BJ (cell line): ENCODE data around the gene MYH3. TPM values are rescaled to one million over a fixed set of nuclear protein-coding genes. Genes with fewer than 3 reads are reported as not detected.

ENCODE experiments used
- CTCF ChIA-PET: fragments of 350-600 bp; formaldehyde crosslinking; extraction: SDS; loops from one replicate; lab custom pipeline; 2021; ENCODE audit warnings: antibody characterized with exemption, inconsistent platforms; lab: Yijun Ruan, JAX
- POLR2A ChIA-PET: fragments of 300-600 bp; sonication (Branson Sonifier 250); formaldehyde crosslinking; extraction: SDS; loops from one replicate; lab custom pipeline; 2021; ENCODE audit warnings: antibody characterized with exemption; lab: Charles Lee
- DNase-seq: peaks from one replicate; pipeline ENCODE4 v3.0.0-alpha.2; 2011; ENCODE audit warnings: low read depth
- H3K27me3 ChIP-seq: 2 replicates; pipeline ENCODE4 v1.6.0; 2011; ENCODE audit warnings: low read length; ENCODE audit not compliant: control insufficient read depth, insufficient read depth
- H3K36me3 ChIP-seq: 2 replicates; pipeline ENCODE4 v1.5.1; 2011; ENCODE audit warnings: low read length; ENCODE audit not compliant: control insufficient read depth, insufficient read depth
- H3K4me3 ChIP-seq: 2 replicates; pipeline ENCODE4 v1.5.1; 2011; ENCODE audit warnings: low read depth, mild to moderate bottlenecking, control low read depth, low read length
- CTCF ChIP-seq: IDR thresholded peaks from 2 replicates; pipeline ENCODE4 v1.5.1; 2011; ENCODE audit warnings: low read depth, mild to moderate bottlenecking, control low read depth, inconsistent platforms, low read length, moderate library complexity; ENCODE audit not compliant: insufficient read depth
- polyA minus RNA-seq: library from RNA; depleted of rRNA, polyadenylated mRNA; stranded (reverse); fragments of >200 nt; gene quantifications from 2 replicates; pipeline ENCODE4 v1.2.3, GENCODE V29; 2011; rRNA and poly(A)+ RNA removed
- polyA plus RNA-seq: library from polyadenylated mRNA; depleted of rRNA; stranded (reverse); fragments of >200 nt; gene quantifications from 2 replicates; pipeline ENCODE4 v1.2.3, GENCODE V29; 2011; rRNA removed

The MYH3 gene
- polyA plus RNA-seq (1.3 and 1.8 TPM in 2 replicates), polyA minus RNA-seq (0.57 and 2.0 TPM in 2 replicates)

- CTCF ChIA-PET, result interaction anchor here (0.6 to 3.5 kb wide), 3 partner anchors 8 to 11 kb away, joined by 3 to 22 read pairs (median 3); no protein-coding TSS in a partner anchor
Observed at GRCh38 chr17:10657148-10657547, at the start of gene MYH3. TSS of gene MYH3 (minus strand) at chr17:10657309. CDS start at chr17:10655064, 2,245 bp downstream.

GRCh38 chr17:10705727-10706126 is 48.6 kb upstream of the MYH3 start:
- peaks cover 16% of the 10 kb centered on the region for H3K36me3 ChIP-seq
- ChIA-PET POLR2A (no interaction called here), CTCF (interaction anchor here (0.7 kb wide), 1 partner anchor 14 kb away, joined by 5 read pairs; no protein-coding TSS in a partner anchor)
- H3K27me3 ChIP-seq, result no peaks in the 10 kb centered on the region
- H3K4me3 ChIP-seq, result no peak overlapping the region
- DNase-seq, result no peak
- TF ChIP-seq CTCF, result no peak

More at GRCh38 chr17:10657148-10657547, at the start of gene MYH3:
- Histone ChIP-seq H3K36me3 (no peaks in the 10 kb centered on the region), H3K27me3 (no peaks in the 10 kb centered on the region), H3K4me3 (no peak within 1 kb of the TSS)
- DNase-seq, result no peak
- POLR2A ChIA-PET, result no interaction called here
- no peak for TF ChIP-seq CTCF

GRCh38 chr17:10702574-10702973 is 45.5 kb upstream of the MYH3 start:
- Histone ChIP-seq H3K4me3 (no peak overlapping the region), H3K36me3 (peaks cover 7% of the 10 kb centered on the region), H3K27me3 (no peaks in the 10 kb centered on the region)
- no peak for TF ChIP-seq CTCF
- POLR2A ChIA-PET, result no interaction called here
- DNase-seq, result no peak
- CTCF ChIA-PET, result interaction anchor here (1.0 to 2.7 kb wide), 3 partner anchors 16 to 70 kb away, joined by 3 to 14 read pairs (median 4); no protein-coding TSS in a partner anchor

- ChIA-PET CTCF (no interaction called here), POLR2A (no interaction called here)
- H3K27me3 ChIP-seq, result no peaks in the 10 kb centered on the region
- DNase-seq, result no peak
- no peaks in the 10 kb centered on the region for H3K36me3 ChIP-seq
- no peak overlapping the region for H3K4me3 ChIP-seq
- TF ChIP-seq CTCF, result no peak
Observed at GRCh38 chr17:10699856-10700255, 42.7 kb upstream of the MYH3 start.

- CTCF ChIA-PET, result no interaction called here
- no peaks in the 10 kb centered on the region; the same call in 1 of the 2 replicates for H3K36me3 ChIP-seq
- DNase-seq, result no peak
- POLR2A ChIA-PET, result no interaction called here
- TF ChIP-seq CTCF, result no peak
- H3K4me3 ChIP-seq, result peak overlapping the region; percentile 97
- no peaks in the 10 kb centered on the region for H3K27me3 ChIP-seq
Observed at GRCh38 chr17:10698096-10698818, 41.1 kb upstream of the MYH3 start.
